GM12874 (cell line): Measurements from ENCODE around the gene KMT2A.

Experiments
- CTCF ChIP-seq: IDR thresholded peaks from 2 replicates; pipeline ENCODE4 v1.5.1; 2011; ENCODE audit warnings: low read depth, mild to moderate bottlenecking, control low read depth, low read length, moderate library complexity; ENCODE audit not compliant: insufficient read depth

Gene KMT2A

GRCh38 chr11:118531597-118532084, 95.3 kb downstream of the KMT2A start:
- no peak for TF ChIP-seq CTCF

- no peak for TF ChIP-seq CTCF
These were observed 95.8 kb downstream of the KMT2A start for GRCh38 chr11:118532091-118532490.

GRCh38 chr11:118532852-118533768, 96.8 kb downstream of the KMT2A start:
- TF ChIP-seq CTCF = no peak

GRCh38 chr11:118533769-118534729, 97.8 kb downstream of the KMT2A start:
- no peak for TF ChIP-seq CTCF

- TF ChIP-seq CTCF = no peak
These were observed 99.0 kb downstream of the KMT2A start for GRCh38 chr11:118535261-118535660.

- no peak for TF ChIP-seq CTCF
These were observed 100.4 kb downstream of the KMT2A start for GRCh38 chr11:118536726-118537125.
